ENCODE results near the gene XIRP2.

GRCh38 chr2:167103028-167103756, 214.9 kb downstream of the XIRP2 start:
- no peak for TF ChIP-seq CTCF (IDR thresholded peaks at IDR 0.05)
- TF ChIP-seq POLR2A (IDR thresholded peaks at IDR 0.05) = no peak
